ENCODE measurements around the gene NOSTRIN. TPM values are rescaled to one million over a fixed set of nuclear protein-coding genes. Genes with fewer than 3 reads are reported as not detected.

Gene NOSTRIN
- total and polyA plus RNA-seq, 4 experiments from 2014 or later = not detected

DNA sequence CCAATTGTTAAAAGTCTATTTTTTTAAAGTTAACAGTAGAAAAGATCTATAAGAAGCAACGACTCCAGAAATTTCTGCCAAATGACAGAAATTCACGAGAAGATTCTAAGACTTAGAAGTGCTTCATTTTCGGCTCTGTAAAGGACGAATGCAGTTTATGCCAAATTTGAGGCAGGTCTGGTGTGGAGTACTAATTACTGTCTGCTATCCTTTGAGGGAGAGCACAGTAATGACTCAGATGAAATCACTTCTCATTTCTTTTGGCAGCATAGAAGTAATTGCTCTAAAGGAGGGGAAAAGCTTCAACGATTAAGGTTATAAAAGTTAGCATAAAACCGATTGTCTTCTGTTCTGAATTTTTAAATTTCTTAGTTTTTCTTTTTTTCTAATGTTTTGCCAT lies 110.0 kb downstream of the NOSTRIN start:
- no peaks in the 10 kb centered on the region for H3K36me3 ChIP-seq (ENCODE audit: insufficient read depth, low read length)
- ChIA-PET CTCF (ENCODE audit: partially characterized antibody) (interaction anchor here (1.5 to 1.8 kb wide), 2 partner anchors 565 to 575 kb away, joined by 5 to 7 read pairs; no protein-coding TSS in a partner anchor), POLR2A (ENCODE audit: partially characterized antibody) (no interaction called here)
- peaks cover 8 to 19% of the 10 kb centered on the region in 2 donors for H3K27me3 Mint-ChIP-seq
- peak overlapping the region in 3 of 8 donors; percentile 46 to 57 (median 56) for H3K4me3 Mint-ChIP-seq
- peaks cover 0 to 4% of the 10 kb centered on the region in 2 donors for H3K9me3 ChIP-seq (ENCODE audit: control insufficient read depth in 1 of 2, low read length in 2 of 2)
- intact Hi-C loops (cut with micrococcal nuclease) = no loop called here
- no peaks in the 10 kb centered on the region for H3K36me3 Mint-ChIP-seq
- no peaks in the 10 kb centered on the region for H3K27me3 ChIP-seq (ENCODE audit: insufficient read depth, low read length)
- H3K9me3 Mint-ChIP-seq = peaks cover 0 to 16% (median 8%) of the 10 kb centered on the region in 8 donors
- peaks cover 14% of the 10 kb centered on the region for H3K4me1 ChIP-seq (ENCODE audit: insufficient read depth, low read length)
- no peak overlapping the region for H3K27ac Mint-ChIP-seq
- H3K27ac ChIP-seq (ENCODE audit: low read depth, low read length) = no peak overlapping the region
- no peak for DNase-seq
- peaks cover 2 to 12% (median 9%) of the 10 kb centered on the region in 4 donors for H3K4me1 Mint-ChIP-seq
- no peak overlapping the region for H3K4me3 ChIP-seq (ENCODE audit: low read length in 2 of 2)

GRCh38 chr2:168912901-168913369 lies 110.5 kb downstream of the NOSTRIN start:
- peaks cover 0 to 16% (median 8%) of the 10 kb centered on the region in 8 donors for H3K9me3 Mint-ChIP-seq
- H3K36me3 Mint-ChIP-seq = no peaks in the 10 kb centered on the region
- intact Hi-C loops (cut with micrococcal nuclease) = no loop called here
- H3K9me3 ChIP-seq (ENCODE audit: control insufficient read depth in 1 of 2, low read length in 2 of 2) = peaks cover 0 to 4% of the 10 kb centered on the region in 2 donors
- peak overlapping the region in 4 of 8 donors; percentile 13 to 57 (median 51) for H3K4me3 Mint-ChIP-seq
- peaks cover 7 to 15% of the 10 kb centered on the region in 2 donors for H3K27me3 Mint-ChIP-seq
- no peaks in the 10 kb centered on the region for H3K27me3 ChIP-seq (ENCODE audit: insufficient read depth, low read length)
- H3K4me1 ChIP-seq (ENCODE audit: insufficient read depth, low read length) = peaks cover 14% of the 10 kb centered on the region
- no peak overlapping the region for H3K27ac Mint-ChIP-seq
- no peak for DNase-seq
- ChIA-PET POLR2A (ENCODE audit: partially characterized antibody) (no interaction called here), CTCF (ENCODE audit: partially characterized antibody) (interaction anchor here (0.7 to 1.8 kb wide), 3 partner anchors 566 to 727 kb away, joined by 3 to 7 read pairs (median 5); no protein-coding TSS in a partner anchor)
- H3K4me3 ChIP-seq (ENCODE audit: low read length in 2 of 2) = no peak overlapping the region
- no peak overlapping the region for H3K27ac ChIP-seq (ENCODE audit: low read depth, low read length)
- peaks cover 2 to 12% (median 9%) of the 10 kb centered on the region in 4 donors for H3K4me1 Mint-ChIP-seq
- H3K36me3 ChIP-seq (ENCODE audit: insufficient read depth, low read length) = no peaks in the 10 kb centered on the region

DNA sequence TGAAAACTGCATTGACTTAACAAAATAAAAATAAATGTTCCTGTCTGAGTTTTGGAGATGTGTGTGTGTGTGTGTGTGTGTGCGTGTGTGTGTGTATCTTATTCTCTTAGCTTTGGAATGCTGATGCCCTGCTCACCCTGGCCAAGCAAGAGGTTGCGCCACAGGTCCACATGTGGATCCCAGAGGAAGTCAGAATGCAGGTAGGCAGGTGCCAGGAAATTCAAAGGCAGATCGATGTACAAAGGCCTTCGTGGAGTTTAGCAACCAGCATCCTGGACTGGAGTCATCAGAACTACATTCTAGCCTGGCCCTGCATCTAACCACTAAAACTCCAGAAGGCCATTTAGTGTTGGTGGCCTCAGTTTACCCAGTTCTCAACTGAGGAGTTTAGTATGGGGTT lies 111.1 kb downstream of the NOSTRIN start:
- no peak overlapping the region for H3K27ac Mint-ChIP-seq
- Histone ChIP-seq H3K4me3 (ENCODE audit: low read length in 2 of 2) (no peak overlapping the region), H3K27ac (ENCODE audit: low read depth, low read length) (no peak overlapping the region), H3K36me3 (ENCODE audit: insufficient read depth, low read length) (no peaks in the 10 kb centered on the region), H3K9me3 (ENCODE audit: control insufficient read depth in 1 of 2, low read length in 2 of 2) (peaks cover 0 to 4% of the 10 kb centered on the region in 2 donors), H3K4me1 (ENCODE audit: insufficient read depth, low read length) (peaks cover 14% of the 10 kb centered on the region), H3K27me3 (ENCODE audit: insufficient read depth, low read length) (no peaks in the 10 kb centered on the region)
- H3K9me3 Mint-ChIP-seq = peaks cover 0 to 16% (median 8%) of the 10 kb centered on the region in 8 donors
- peaks cover 5 to 15% of the 10 kb centered on the region in 2 donors for H3K27me3 Mint-ChIP-seq
- peaks cover 2 to 12% (median 9%) of the 10 kb centered on the region in 4 donors for H3K4me1 Mint-ChIP-seq
- intact Hi-C loops (cut with micrococcal nuclease) = no loop called here
- H3K4me3 Mint-ChIP-seq = peak overlapping the region in 1 of 8 donors; percentile 35
- no peaks in the 10 kb centered on the region for H3K36me3 Mint-ChIP-seq
- POLR2A ChIA-PET (ENCODE audit: partially characterized antibody) = no interaction called here
- no peak for DNase-seq
- CTCF ChIA-PET (ENCODE audit: partially characterized antibody) = interaction anchor here (0.7 to 1.8 kb wide), 4 partner anchors 566 to 780 kb away, joined by 3 to 7 read pairs (median 4); no protein-coding TSS in a partner anchor

Other genes starting within 250 kb of the NOSTRIN start
- gene SPC25, start 87.8 kb downstream of the NOSTRIN start, total RNA-seq = under 1 TPM in 1 of 2 experiments, not detected in 1; 0.33 TPM
- not detected for gene SPC25, start 87.8 kb downstream of the NOSTRIN start, polyA plus RNA-seq
- not detected for gene G6PC2, start 98.7 kb downstream of the NOSTRIN start, total RNA-seq
- gene G6PC2, start 98.7 kb downstream of the NOSTRIN start, polyA plus RNA-seq = not detected
- gene ABCB11, start 228.7 kb downstream of the NOSTRIN start, total RNA-seq = not detected
- not detected for gene ABCB11, start 228.7 kb downstream of the NOSTRIN start, polyA plus RNA-seq

Data from CD4-positive, alpha-beta memory T cell (primary cell).